Neural cell (in vitro differentiated cells): ENCODE results near the gene CACNA1F. TPM values are rescaled to one million over a fixed set of nuclear protein-coding genes. Genes with fewer than 3 reads are reported as not detected.

Experiments
- H2AFZ ChIP-seq: fragments of 200-600, 300-800 bp; sonication (generic), shearing (Covaris generic); 2 replicates; pipeline ENCODE4 v1.6.0; 2014; ENCODE audit warnings: low read depth, mild to moderate bottlenecking, antibody characterized with exemption, low read length, moderate library complexity
- H3F3A ChIP-seq: fragments of 200-600 bp; shearing (Covaris generic); 2 replicates; pipeline ENCODE4 v1.6.1; 2016; ENCODE audit warnings: mild to moderate bottlenecking, moderate library complexity, mixed read lengths, antibody characterized with exemption, low read length; ENCODE audit not compliant: insufficient read depth, poor library complexity, severe bottlenecking
- H3K27ac ChIP-seq: fragments of 200-600, 300-800 bp; sonication (generic), shearing (Covaris generic); 2 replicates; pipeline ENCODE4 v1.5.1; 2014; ENCODE audit warnings: mild to moderate bottlenecking, low read length, moderate library complexity
- H3K27me3 ChIP-seq: fragments of 300-800, 200-600 bp; sonication (generic), shearing (Covaris generic); 2 replicates; pipeline ENCODE4 v1.6.0; 2014; ENCODE audit warnings: mild to moderate bottlenecking, low read depth, low read length, moderate library complexity; ENCODE audit not compliant: insufficient read depth
- H3K36me3 ChIP-seq: fragments of 300-800, 200-600 bp; sonication (generic), shearing (Covaris generic); 2 replicates; pipeline ENCODE4 v1.5.1; 2014; ENCODE audit warnings: mild to moderate bottlenecking, antibody characterized with exemption, low read length, moderate library complexity; ENCODE audit not compliant: insufficient read depth
- H3K4me2 ChIP-seq: fragments of 300-800, 200-600 bp; sonication (generic), shearing (Covaris generic); 2 replicates; pipeline ENCODE4 v1.6.0; 2014; ENCODE audit warnings: mild to moderate bottlenecking, low read length
- H3K4me3 ChIP-seq: fragments of 300-800, 200-600 bp; sonication (generic), shearing (Covaris generic); 2 replicates; pipeline ENCODE4 v1.5.1; 2014; ENCODE audit warnings: mild to moderate bottlenecking, low read length, moderate library complexity
- H3K79me2 ChIP-seq: fragments of 200-600 bp; shearing (Covaris generic); replicated peaks from 2 replicates; pipeline ENCODE4 v1.6.0; 2014; ENCODE audit warnings: mild to moderate bottlenecking, low read length, moderate library complexity; ENCODE audit not compliant: insufficient read depth
- H3K9ac ChIP-seq: fragments of 300-800, 200-600 bp; sonication (generic), shearing (Covaris generic); 2 replicates; pipeline ENCODE4 v1.6.1; 2016; ENCODE audit warnings: mild to moderate bottlenecking, low read length, mixed read lengths
- H3K9me2 ChIP-seq: fragments of 200-600 bp; shearing (Covaris generic); 2 replicates; pipeline ENCODE4 v1.6.1; 2016; ENCODE audit warnings: mild to moderate bottlenecking, low read length, mixed read lengths; ENCODE audit not compliant: insufficient read depth
- H3K9me3 ChIP-seq: fragments of 200-600, 300-800 bp; sonication (generic), shearing (Covaris generic); 2 replicates; pipeline ENCODE4 v1.6.1; 2016; ENCODE audit warnings: mild to moderate bottlenecking, mixed run types, low read length, moderate library complexity, mixed read lengths
- H4K20me1 ChIP-seq: fragments of 200-600 bp; shearing (Covaris generic); 2 replicates; pipeline ENCODE4 v1.6.1; 2016; ENCODE audit warnings: mild to moderate bottlenecking, mixed run types; ENCODE audit not compliant: insufficient read depth
- CTCF ChIP-seq: fragments of 450-650 bp; IDR thresholded peaks from 2 replicates; pipeline ENCODE4 v1.5.1; 2014; ENCODE audit warnings: antibody characterized with exemption, mild to moderate bottlenecking, moderate library complexity; ENCODE audit not compliant: poor library complexity, severe bottlenecking
- EP300 ChIP-seq: fragments of 450-650 bp; conservative IDR thresholded peaks from 2 replicates; pipeline ENCODE4 v1.6.1; 2014; ENCODE audit warnings: antibody characterized with exemption, mild to moderate bottlenecking, moderate library complexity; ENCODE audit not compliant: poor library complexity, severe bottlenecking
- EZH2 ChIP-seq: fragments of 200-600, 300-800 bp; shearing (Covaris generic), sonication (generic); IDR thresholded peaks from 2 replicates; pipeline ENCODE4 v1.6.1; 2014; ENCODE audit warnings: antibody characterized with exemption, low read length, borderline replicate concordance, mild to moderate bottlenecking; ENCODE audit not compliant: insufficient read depth, poor library complexity, severe bottlenecking
- MXI1 ChIP-seq: fragments of 450-650 bp; conservative IDR thresholded peaks from 2 replicates; pipeline ENCODE4 v1.6.1; 2014; ENCODE audit warnings: antibody characterized with exemption, mild to moderate bottlenecking; ENCODE audit not compliant: poor library complexity, severe bottlenecking
- POLR2AphosphoS5 ChIP-seq: IDR thresholded peaks from 2 replicates; pipeline ENCODE4 v1.6.1; 2012
- RAD21 ChIP-seq: fragments of 450-650 bp; conservative IDR thresholded peaks from 2 replicates; pipeline ENCODE4 v1.6.1; 2014; ENCODE audit warnings: antibody characterized with exemption, mild to moderate bottlenecking, moderate library complexity
- REST ChIP-seq: IDR thresholded peaks from 2 replicates; pipeline ENCODE4 v1.6.1; 2012; ENCODE audit warnings: borderline replicate concordance
- SMC3 ChIP-seq: fragments of 450-650 bp; conservative IDR thresholded peaks from 2 replicates; pipeline ENCODE4 v1.6.1; 2014; ENCODE audit warnings: antibody characterized with exemption, mild to moderate bottlenecking, moderate library complexity; ENCODE audit not compliant: poor library complexity
- TAF1 ChIP-seq: IDR thresholded peaks from 2 replicates; pipeline ENCODE4 v1.6.1; 2012; ENCODE audit warnings: low read depth
- polyA plus RNA-seq: library from polyadenylated mRNA; depleted of rRNA; stranded (reverse); fragments of >200 nt; gene quantifications from 2 replicates; pipeline ENCODE4 v1.2.3, GENCODE V29; 2014

The CACNA1F gene
- polyA plus RNA-seq, 1 donor from 2014 or later = not detected

- no peaks in the 10 kb centered on the region for H3K9me3 ChIP-seq
- H3K4me3 ChIP-seq = no peak overlapping the region
- no peaks in the 10 kb centered on the region for H3K79me2 ChIP-seq
- no peak overlapping the region for H3K9ac ChIP-seq
- no peaks in the 10 kb centered on the region for H4K20me1 ChIP-seq
- no peak overlapping the region for H3K4me2 ChIP-seq
- H2AFZ ChIP-seq = no peak overlapping the region
- no peaks in the 10 kb centered on the region for H3K36me3 ChIP-seq
- H3K9me2 ChIP-seq = no peaks in the 10 kb centered on the region
- TF ChIP-seq MXI1 (no peak), EP300 (no peak), CTCF (no peak), EZH2 (no peak), TAF1 (no peak), POLR2AphosphoS5 (no peak), REST (no peak), SMC3 (no peak), RAD21 (no peak)
- H3F3A ChIP-seq = no peaks in the 10 kb centered on the region
- no peak overlapping the region for H3K27ac ChIP-seq
- H3K27me3 ChIP-seq = no peaks in the 10 kb centered on the region
Observed at GRCh38 chrX:49187526-49187925, 45.6 kb downstream of the CACNA1F start.

- Histone ChIP-seq H3K9me3 (no peaks in the 10 kb centered on the region), H3K9me2 (no peaks in the 10 kb centered on the region), H2AFZ (no peak overlapping the region), H3K79me2 (no peaks in the 10 kb centered on the region), H3K4me2 (no peak overlapping the region), H3F3A (no peaks in the 10 kb centered on the region), H4K20me1 (no peaks in the 10 kb centered on the region), H3K27ac (no peak overlapping the region), H3K4me3 (no peak overlapping the region), H3K27me3 (no peaks in the 10 kb centered on the region), H3K9ac (no peak overlapping the region), H3K36me3 (no peaks in the 10 kb centered on the region)
- TF ChIP-seq MXI1 (no peak), REST (no peak), EZH2 (no peak), POLR2AphosphoS5 (no peak), SMC3 (no peak), CTCF (no peak)
Observed at GRCh38 chrX:49187028-49187394, 46.1 kb downstream of the CACNA1F start.
